Measurements from ENCODE around the gene GLIS1. TPM values are rescaled to one million over a fixed set of nuclear protein-coding genes. Genes with fewer than 3 reads are reported as not detected.

Gene GLIS1
- polyA plus RNA-seq, 3 donors = not detected

DNA sequence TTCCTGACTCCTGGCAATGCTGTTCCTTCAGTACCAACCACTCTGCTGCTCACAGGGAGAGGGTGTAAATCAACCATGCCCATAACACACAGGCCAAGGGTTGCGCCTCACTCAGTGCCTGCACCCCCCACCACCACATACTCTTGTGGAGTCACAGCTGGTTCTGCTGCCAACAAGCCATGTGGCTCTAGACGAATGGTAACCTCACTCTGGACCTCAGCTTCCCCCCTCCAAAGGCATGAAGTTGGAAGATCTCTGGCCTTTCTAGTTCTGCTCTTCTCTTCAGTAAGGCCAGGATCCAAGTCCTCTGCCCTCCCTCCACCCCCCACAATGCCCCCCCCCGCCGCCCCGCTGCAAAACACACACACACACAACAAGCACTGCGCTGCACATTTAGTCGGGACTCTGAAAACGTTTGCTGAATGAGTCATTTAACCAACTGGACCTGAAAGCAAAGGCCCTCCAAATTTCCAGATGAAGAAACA lies 1.7 kb upstream of the GLIS1 start:
- Histone ChIP-seq H4K20me1 (ENCODE audit: insufficient read depth, low read length) (no peaks in the 10 kb centered on the region), H2AFZ (ENCODE audit: insufficient read depth, low read depth, low read length, poor library complexity, severe bottlenecking) (no peak overlapping the region), H3K9me3 (replicated peaks in 1 of 2; ENCODE audit: control insufficient read depth in 1 of 2, insufficient read depth in 1 of 2, low read length in 2 of 2) (peaks cover 0 to 19% of the 10 kb centered on the region in 2 donors), H3K4me2 (replicated peaks; ENCODE audit: extremely low read depth, low read length, poor library complexity, severe bottlenecking) (no peak overlapping the region), H3K4me3 (replicated peaks in 1 of 3; ENCODE audit: low read depth in 2 of 3, low read length in 3 of 3) (no peak overlapping the region), H3K36me3 (replicated peaks in 1 of 2; ENCODE audit: control insufficient read depth in 1 of 2, insufficient read depth in 2 of 2, low read length in 2 of 2) (no peaks in the 10 kb centered on the region), H3K9ac (ENCODE audit: insufficient read depth, low read length, poor library complexity, severe bottlenecking) (no peak overlapping the region), H3K79me2 (ENCODE audit: insufficient read depth, low read length) (no peaks in the 10 kb centered on the region), H3K27me3 (ENCODE audit: control insufficient read depth in 2 of 2, insufficient read depth in 2 of 2, low read length in 2 of 2) (peaks cover 38 to 61% of the 10 kb centered on the region in 2 donors), H3K4me1 (ENCODE audit: control insufficient read depth in 1 of 2, insufficient read depth in 2 of 2, low read length in 2 of 2) (peaks cover 9 to 20% of the 10 kb centered on the region in 2 donors), H3K27ac (ENCODE audit: low read depth in 1 of 2, low read length in 2 of 2) (no peak overlapping the region)
- no peak for DNase-seq
- no peak overlapping the region for H3K27ac Mint-ChIP-seq
- WGBS (ENCODE audit: insufficient coverage) = 100% methylated on average over 1 of the region's 8 CpGs
- H3K9me3 Mint-ChIP-seq = peaks cover 0 to 17% (median 10%) of the 10 kb centered on the region in 7 donors
- H3K4me1 Mint-ChIP-seq = peaks cover 12% of the 10 kb centered on the region
- intact Hi-C loops (cut with micrococcal nuclease) = no loop called here
- peaks cover 0 to 3% of the 10 kb centered on the region in 2 donors for H3K36me3 Mint-ChIP-seq
- peak overlapping the region in 1 of 2 donors; percentile 78 for H3K4me3 Mint-ChIP-seq
- H3K27me3 Mint-ChIP-seq (ENCODE audit: low read depth in 3 of 3) = peaks cover 58 to 74% (median 62%) of the 10 kb centered on the region in 3 donors
- TF ChIP-seq, protein P1, sequence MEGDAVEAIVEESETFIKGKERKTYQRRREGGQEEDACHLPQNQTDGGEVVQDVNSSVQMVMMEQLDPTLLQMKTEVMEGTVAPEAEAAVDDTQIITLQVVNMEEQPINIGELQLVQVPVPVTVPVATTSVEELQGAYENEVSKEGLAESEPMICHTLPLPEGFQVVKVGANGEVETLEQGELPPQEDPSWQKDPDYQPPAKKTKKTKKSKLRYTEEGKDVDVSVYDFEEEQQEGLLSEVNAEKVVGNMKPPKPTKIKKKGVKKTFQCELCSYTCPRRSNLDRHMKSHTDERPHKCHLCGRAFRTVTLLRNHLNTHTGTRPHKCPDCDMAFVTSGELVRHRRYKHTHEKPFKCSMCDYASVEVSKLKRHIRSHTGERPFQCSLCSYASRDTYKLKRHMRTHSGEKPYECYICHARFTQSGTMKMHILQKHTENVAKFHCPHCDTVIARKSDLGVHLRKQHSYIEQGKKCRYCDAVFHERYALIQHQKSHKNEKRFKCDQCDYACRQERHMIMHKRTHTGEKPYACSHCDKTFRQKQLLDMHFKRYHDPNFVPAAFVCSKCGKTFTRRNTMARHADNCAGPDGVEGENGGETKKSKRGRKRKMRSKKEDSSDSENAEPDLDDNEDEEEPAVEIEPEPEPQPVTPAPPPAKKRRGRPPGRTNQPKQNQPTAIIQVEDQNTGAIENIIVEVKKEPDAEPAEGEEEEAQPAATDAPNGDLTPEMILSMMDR (IDR thresholded peaks at IDR 0.05) = no peak

- peak overlapping the region; percentile 59 for H2AFZ ChIP-seq (ENCODE audit: insufficient read depth, low read depth, low read length, poor library complexity, severe bottlenecking)
- peaks cover 0 to 3% of the 10 kb centered on the region in 2 donors for H3K36me3 Mint-ChIP-seq
- peaks cover 9 to 20% of the 10 kb centered on the region in 2 donors for H3K4me1 ChIP-seq (ENCODE audit: control insufficient read depth in 1 of 2, insufficient read depth in 2 of 2, low read length in 2 of 2)
- TF ChIP-seq, protein P1 (IDR thresholded peaks at IDR 0.05) = no peak
- H3K9ac ChIP-seq (ENCODE audit: insufficient read depth, low read length, poor library complexity, severe bottlenecking) = no peak overlapping the region
- no peak overlapping the region for H3K27ac ChIP-seq (ENCODE audit: low read depth in 1 of 2, low read length in 2 of 2)
- peaks cover 12% of the 10 kb centered on the region for H3K4me1 Mint-ChIP-seq
- no peak for DNase-seq
- peak overlapping the region; percentile 81 for H3K4me2 ChIP-seq (replicated peaks; ENCODE audit: extremely low read depth, low read length, poor library complexity, severe bottlenecking)
- peak overlapping the region; percentile 73 to 85 for H3K4me3 Mint-ChIP-seq
- H3K9me3 ChIP-seq (replicated peaks in 1 of 2; ENCODE audit: control insufficient read depth in 1 of 2, insufficient read depth in 1 of 2, low read length in 2 of 2) = peaks cover 0 to 19% of the 10 kb centered on the region in 2 donors
- H3K27me3 Mint-ChIP-seq (ENCODE audit: low read depth in 3 of 3) = peaks cover 57 to 88% (median 68%) of the 10 kb centered on the region in 3 donors
- H3K9me3 Mint-ChIP-seq = peaks cover 0 to 16% (median 10%) of the 10 kb centered on the region in 7 donors
- 2% methylated on average over 95 of the region's 101 CpGs for WGBS (ENCODE audit: insufficient coverage)
- H3K79me2 ChIP-seq (ENCODE audit: insufficient read depth, low read length) = no peaks in the 10 kb centered on the region
- H3K4me3 ChIP-seq (replicated peaks in 1 of 3; ENCODE audit: low read depth in 2 of 3, low read length in 3 of 3) = peak overlapping the region; percentile 17 to 77 (median 55)
- intact Hi-C loops (cut with micrococcal nuclease) = no loop called here
- H3K27me3 ChIP-seq (ENCODE audit: control insufficient read depth in 2 of 2, insufficient read depth in 2 of 2, low read length in 2 of 2) = peaks cover 45 to 71% of the 10 kb centered on the region in 2 donors
- H3K36me3 ChIP-seq (replicated peaks in 1 of 2; ENCODE audit: control insufficient read depth in 1 of 2, insufficient read depth in 2 of 2, low read length in 2 of 2) = no peaks in the 10 kb centered on the region
- no peaks in the 10 kb centered on the region for H4K20me1 ChIP-seq (ENCODE audit: insufficient read depth, low read length)
- no peak overlapping the region for H3K27ac Mint-ChIP-seq
These were observed 507 bp downstream of the GLIS1 start for GRCh38 chr1:53738205-53739108.
